ENCODE data around the gene YAP1.
A peak's percentile ranks its signal among the peaks of the same experiment; 100 is the strongest.

YAP1 gene

GRCh38 chr11:102276362-102276761 lies 166.1 kb downstream of the YAP1 start:
- H3K9me2 ChIP-seq (replicated peaks; ENCODE audit: control insufficient read depth, low read length), result no peaks in the 10 kb centered on the region
- H3K79me2 ChIP-seq (ENCODE audit: control insufficient read depth, low read length), result no peaks in the 10 kb centered on the region
- no peaks in the 10 kb centered on the region for H3K9me3 ChIP-seq (ENCODE audit: control insufficient read depth, insufficient read depth, low read length)
- no peaks in the 10 kb centered on the region for H3F3A ChIP-seq (ENCODE audit: control insufficient read depth, insufficient read depth)
- peaks cover 8% of the 10 kb centered on the region; the same call in 1 of the 2 replicates for H3K27me3 ChIP-seq (ENCODE audit: control insufficient read depth, low read length)
- H3K36me3 ChIP-seq (ENCODE audit: control insufficient read depth, low read length), result no peaks in the 10 kb centered on the region
- no peak overlapping the region for H3K4me2 ChIP-seq (ENCODE audit: low read length)
- no peak overlapping the region for H3K27ac ChIP-seq (ENCODE audit: low read depth, low read length)
- no peak overlapping the region for H3K4me3 ChIP-seq (ENCODE audit: low read length)
- H4K20me1 ChIP-seq (ENCODE audit: control insufficient read depth, insufficient read depth, low read depth, low read length), result no peaks in the 10 kb centered on the region
- H3K4me1 ChIP-seq (ENCODE audit: control insufficient read depth, low read length), result peaks cover 12% of the 10 kb centered on the region
- TF ChIP-seq EZH2phosphoT487 (IDR thresholded peaks at IDR 0.05; ENCODE audit: borderline replicate concordance, low read length) (no peak), CTCF (IDR thresholded peaks at IDR 0.05; ENCODE audit: low read depth, low read length, poor library complexity, severe bottlenecking) (no peak)

GRCh38 chr11:102276783-102277182 lies 166.5 kb downstream of the YAP1 start:
- H3K4me3 ChIP-seq (ENCODE audit: low read length), result no peak overlapping the region
- TF ChIP-seq EZH2phosphoT487 (IDR thresholded peaks at IDR 0.05; ENCODE audit: borderline replicate concordance, low read length) (no peak), CTCF (IDR thresholded peaks at IDR 0.05; ENCODE audit: low read depth, low read length, poor library complexity, severe bottlenecking) (no peak)
- H3K36me3 ChIP-seq (ENCODE audit: control insufficient read depth, low read length), result no peaks in the 10 kb centered on the region
- H3K27ac ChIP-seq (ENCODE audit: low read depth, low read length), result no peak overlapping the region
- H3K4me2 ChIP-seq (ENCODE audit: low read length), result no peak overlapping the region
- H3F3A ChIP-seq (ENCODE audit: control insufficient read depth, insufficient read depth), result no peaks in the 10 kb centered on the region
- H4K20me1 ChIP-seq (ENCODE audit: control insufficient read depth, insufficient read depth, low read depth, low read length), result no peaks in the 10 kb centered on the region
- no peaks in the 10 kb centered on the region for H3K9me3 ChIP-seq (ENCODE audit: control insufficient read depth, insufficient read depth, low read length)
- no peaks in the 10 kb centered on the region for H3K79me2 ChIP-seq (ENCODE audit: control insufficient read depth, low read length)
- no peaks in the 10 kb centered on the region for H3K9me2 ChIP-seq (replicated peaks; ENCODE audit: control insufficient read depth, low read length)
- peaks cover 12% of the 10 kb centered on the region for H3K4me1 ChIP-seq (ENCODE audit: control insufficient read depth, low read length)
- H3K27me3 ChIP-seq (ENCODE audit: control insufficient read depth, low read length), result peaks cover 8% of the 10 kb centered on the region; the same call in 1 of the 2 replicates

DNA sequence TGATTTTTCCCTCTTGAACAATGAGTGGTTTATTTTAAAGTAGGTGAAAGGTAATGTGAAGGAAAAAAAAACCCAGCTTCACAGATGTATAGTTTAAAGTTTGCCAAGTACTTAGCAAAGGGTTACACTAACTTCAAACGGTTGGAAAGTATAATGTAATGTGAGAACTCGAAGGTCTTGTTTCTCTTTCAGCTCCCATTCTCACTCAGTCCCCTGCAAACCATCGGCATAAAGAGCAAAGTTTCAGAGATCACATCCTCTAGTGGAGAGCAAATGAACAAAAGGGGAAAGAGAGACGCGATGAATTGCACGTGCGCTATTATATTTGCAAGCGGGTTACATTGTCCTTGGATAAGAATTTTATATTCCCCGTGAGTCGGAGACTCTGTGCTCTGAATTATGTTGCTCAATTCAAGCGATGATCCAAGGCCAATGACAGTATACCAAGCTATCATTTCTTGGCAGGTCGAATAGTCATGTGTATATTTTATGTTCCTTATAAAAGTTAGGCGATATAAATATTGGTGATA lies 169.5 kb downstream of the YAP1 start:
- no peak for TF ChIP-seq EZH2phosphoT487 (IDR thresholded peaks at IDR 0.05; ENCODE audit: borderline replicate concordance, low read length)

GRCh38 chr11:102280245-102280833 lies 170.1 kb downstream of the YAP1 start:
- H3K4me2 ChIP-seq (ENCODE audit: low read length), result peak overlapping the region; percentile 13; the same call in 1 of the 2 replicates
- H3K9me3 ChIP-seq (ENCODE audit: control insufficient read depth, insufficient read depth, low read length), result no peaks in the 10 kb centered on the region
- H3F3A ChIP-seq (ENCODE audit: control insufficient read depth, insufficient read depth), result no peaks in the 10 kb centered on the region
- H4K20me1 ChIP-seq (ENCODE audit: control insufficient read depth, insufficient read depth, low read depth, low read length), result no peaks in the 10 kb centered on the region
- no peak overlapping the region for H3K4me3 ChIP-seq (ENCODE audit: low read length)
- peaks cover 12% of the 10 kb centered on the region for H3K4me1 ChIP-seq (ENCODE audit: control insufficient read depth, low read length)
- peaks cover 8% of the 10 kb centered on the region; the same call in 1 of the 2 replicates for H3K27me3 ChIP-seq (ENCODE audit: control insufficient read depth, low read length)
- H3K27ac ChIP-seq (ENCODE audit: low read depth, low read length), result no peak overlapping the region
- H3K79me2 ChIP-seq (ENCODE audit: control insufficient read depth, low read length), result no peaks in the 10 kb centered on the region
- H3K9me2 ChIP-seq (replicated peaks; ENCODE audit: control insufficient read depth, low read length), result no peaks in the 10 kb centered on the region
- H3K36me3 ChIP-seq (ENCODE audit: control insufficient read depth, low read length), result no peaks in the 10 kb centered on the region
- TF ChIP-seq EZH2phosphoT487 (IDR thresholded peaks at IDR 0.05; ENCODE audit: borderline replicate concordance, low read length), result no peak
- no peak for TF ChIP-seq CTCF (IDR thresholded peaks at IDR 0.05; ENCODE audit: low read depth, low read length, poor library complexity, severe bottlenecking)

More for the DNA sequence above, 169.5 kb downstream of the YAP1 start:
- H4K20me1 ChIP-seq (ENCODE audit: control insufficient read depth, insufficient read depth, low read depth, low read length), result no peaks in the 10 kb centered on the region
- peaks cover 8% of the 10 kb centered on the region; the same call in 1 of the 2 replicates for H3K27me3 ChIP-seq (ENCODE audit: control insufficient read depth, low read length)
- no peaks in the 10 kb centered on the region for H3K36me3 ChIP-seq (ENCODE audit: control insufficient read depth, low read length)
- no peak overlapping the region for H3K27ac ChIP-seq (ENCODE audit: low read depth, low read length)
- no peaks in the 10 kb centered on the region for H3K9me2 ChIP-seq (replicated peaks; ENCODE audit: control insufficient read depth, low read length)
- H3K9me3 ChIP-seq (ENCODE audit: control insufficient read depth, insufficient read depth, low read length), result no peaks in the 10 kb centered on the region
- peaks cover 12% of the 10 kb centered on the region for H3K4me1 ChIP-seq (ENCODE audit: control insufficient read depth, low read length)
- no peaks in the 10 kb centered on the region for H3K79me2 ChIP-seq (ENCODE audit: control insufficient read depth, low read length)
- no peaks in the 10 kb centered on the region for H3F3A ChIP-seq (ENCODE audit: control insufficient read depth, insufficient read depth)
- H3K4me3 ChIP-seq (ENCODE audit: low read length), result no peak overlapping the region
- peak overlapping the region; percentile 13 for H3K4me2 ChIP-seq (ENCODE audit: low read length)
